K562 (cell line): ENCODE data around the gene TLR8. TPM values are rescaled to one million over a fixed set of nuclear protein-coding genes. Genes with fewer than 3 reads are reported as not detected.

Experiments
- ATAC-seq: fragments of 200-7000 bp; cut with Tn5 transposase; 3 replicates; pipeline ENCODE4 v1.9.1; 2020; ENCODE audit warnings: moderate library complexity
- BruUV-seq: library from RNA; stranded (reverse); fragments of 400-500 nt; replicated peaks from 2 replicates; lab custom pipeline; 2021; lab: Mats Ljungman, UMichigan
- CTCF ChIA-PET: fragments of 300-600 bp; formaldehyde crosslinking; extraction: SDS; loops from one replicate; lab custom pipeline; 2021; ENCODE audit warnings: low intra/inter-chr PET ratio; lab: Yijun Ruan, JAX
- POLR2A ChIA-PET: fragments of 300-600, 350-650 bp; sonication (Branson Sonifier 250); formaldehyde crosslinking; extraction: SDS; loops from one replicate; lab custom pipeline; 2021; ENCODE audit warnings: antibody characterized with exemption, inconsistent platforms; lab: Yijun Ruan, JAX
- DNase-seq, 4 experiments: peaks; one replicate each; pipeline versions ENCODE4 v3.0.0 to v3.0.0-alpha.2; 2011 to 2018; ENCODE audit warnings: low spot score in 3 of 4, mixed read lengths in 3 of 4; ENCODE audit errors: extremely low read depth in 1 of 4
- FAIRE-seq: peaks from 2 replicates; lab custom pipeline; 2011; peaks lifted over from hg19 to GRCh38; lab: Jason Lieb, UNC
- H2AFZ ChIP-seq: 2 replicates; pipeline ENCODE4 v1.6.0; 2011; ENCODE audit warnings: low read depth, low read length, control low read depth, inconsistent platforms
- H3K27ac ChIP-seq: fragments of 200-600 bp; 3 replicates; pipeline ENCODE4 v1.8.0; 2011; ENCODE audit warnings: low read depth, mild to moderate bottlenecking, control low read depth, inconsistent platforms, low read length, moderate library complexity, mixed read lengths; ENCODE audit errors: extremely low read depth
- H3K27me3 ChIP-seq, 2 experiments: fragments of 300-600 bp in 1 of 2; 2 replicates in 1 of 2; 3 replicates in 1 of 2; pipeline versions ENCODE4 v1.6.0 to v1.8.0; 2011; ENCODE audit warnings: inconsistent platforms in 2 of 2, low read length in 2 of 2, mild to moderate bottlenecking in 1 of 2, mixed read lengths in 1 of 2, moderate library complexity in 1 of 2; ENCODE audit not compliant: control insufficient read depth in 2 of 2, insufficient read depth in 2 of 2
- H3K36me3 ChIP-seq: fragments of 300-600 bp; 3 replicates; pipeline ENCODE4 v1.8.0; 2011; ENCODE audit warnings: mild to moderate bottlenecking, low read length, inconsistent platforms; ENCODE audit not compliant: control insufficient read depth, insufficient read depth
- H3K4me1 ChIP-seq, 2 experiments: fragments of 200-600 bp in 1 of 2; replicated peaks in 1 of 2; 2 replicates in 1 of 2; 3 replicates in 1 of 2; pipeline versions ENCODE4 v1.5.1 to v1.8.0; 2011; ENCODE audit warnings: inconsistent platforms in 2 of 2, low read length in 2 of 2, mild to moderate bottlenecking in 1 of 2, mixed read lengths in 1 of 2, moderate library complexity in 1 of 2; ENCODE audit not compliant: control insufficient read depth in 2 of 2, insufficient read depth in 2 of 2
- H3K4me2 ChIP-seq: 2 replicates; pipeline ENCODE4 v1.6.1; 2011; ENCODE audit warnings: low read length, control low read depth, inconsistent platforms, mixed read lengths; ENCODE audit not compliant: insufficient read depth
- H3K4me3 ChIP-seq: fragments of 200-600 bp; sonication (generic), shearing (Covaris generic); 2 replicates; pipeline ENCODE4 v1.5.1; 2016; ENCODE audit warnings: control low read depth, inconsistent platforms
- H3K79me2 ChIP-seq: fragments of 200-600 bp; 3 replicates; pipeline ENCODE4 v1.8.0; 2011; ENCODE audit warnings: low read length, inconsistent platforms; ENCODE audit not compliant: control insufficient read depth, insufficient read depth
- H3K9ac ChIP-seq, 2 experiments: 2 replicates each; pipeline versions ENCODE4 v1.6.0 to v1.6.1; 2011; ENCODE audit warnings: low read depth in 2 of 2, low read length in 2 of 2, control low read depth in 1 of 2, inconsistent platforms in 1 of 2, mild to moderate bottlenecking in 1 of 2, mixed read lengths in 1 of 2; ENCODE audit not compliant: insufficient read depth in 1 of 2
- H3K9me1 ChIP-seq: one replicate; pipeline ENCODE4 v1.6.0; 2011; ENCODE audit warnings: inconsistent platforms, mild to moderate bottlenecking, low read length, moderate library complexity; ENCODE audit not compliant: control insufficient read depth, insufficient read depth
- H3K9me3 ChIP-seq: replicated peaks from 2 replicates; pipeline ENCODE4 v1.5.1; 2011; ENCODE audit warnings: low read depth, low read length, inconsistent platforms; ENCODE audit not compliant: control insufficient read depth, insufficient read depth
- H4K20me1 ChIP-seq: replicated peaks from 2 replicates; pipeline ENCODE4 v1.6.1; 2011; ENCODE audit warnings: low read length, inconsistent platforms, mixed read lengths; ENCODE audit not compliant: control insufficient read depth, insufficient read depth
- ARID4B ChIP-seq: sonication (generic); formaldehyde crosslinking; IDR thresholded peaks from 2 replicates; pipeline ENCODE4 v1.8.0; 2022; ENCODE audit warnings: mild to moderate bottlenecking, missing genetic modification reagents
- E2F1 ChIP-seq: sonication (generic); formaldehyde crosslinking; IDR thresholded peaks from 2 replicates; pipeline ENCODE4 v1.8.1; 2023; ENCODE audit warnings: mild to moderate bottlenecking, missing genetic modification reagents, moderate library complexity
- FOXJ2 ChIP-seq: fragments of 200-800 bp; sonication (Bioruptor generic); IDR thresholded peaks from 2 replicates; pipeline ENCODE4 v1.6.1; 2016; ENCODE audit warnings: missing genetic modification characterization, missing compliant biosample characterization
- HIVEP1 ChIP-seq: fragments of 250-450 bp; sonication (Bioruptor Pico); IDR thresholded peaks from 2 replicates; pipeline ENCODE4 v1.4.0; 2020; ENCODE audit warnings: mild to moderate bottlenecking
- ID3 ChIP-seq, 2 experiments: fragments of 250-450 bp in 1 of 2; fragments of 450-650 bp in 1 of 2; sonication (Bioruptor Pico) in 1 of 2; IDR thresholded peaks; 2 replicates each; pipeline versions ENCODE4 v1.6.1 to v1.8.0; 2016 to 2021; ENCODE audit warnings: mild to moderate bottlenecking in 2 of 2, moderate library complexity in 2 of 2, missing compliant biosample characterization in 1 of 2, missing genetic modification characterization in 1 of 2
- IRF9 ChIP-seq: fragments of 450-650 bp; IDR thresholded peaks from 2 replicates; pipeline ENCODE4 v1.6.1; 2016; ENCODE audit warnings: missing biosample characterization, missing genetic modification characterization
- JUN ChIP-seq, 2 experiments: sonication (generic) in 1 of 2; formaldehyde crosslinking in 1 of 2; IDR thresholded peaks; 2 replicates each; pipeline versions ENCODE4 v1.6.1 to v1.8.0; 2012 to 2022; ENCODE audit warnings: borderline replicate concordance in 2 of 2, mild to moderate bottlenecking in 2 of 2, improper control_type of control experiment in 1 of 2, low read depth in 1 of 2, low read length in 1 of 2, missing genetic modification reagents in 1 of 2
- NFIC ChIP-seq: fragments of 450-650 bp; IDR thresholded peaks from 2 replicates; pipeline ENCODE4 v1.6.1; 2017; ENCODE audit warnings: mild to moderate bottlenecking, inconsistent platforms
- NR2C2 ChIP-seq, 2 experiments: fragments of 200-800 bp in 1 of 2; sonication (Bioruptor generic) in 1 of 2; sonication (generic) in 1 of 2; formaldehyde crosslinking in 1 of 2; IDR thresholded peaks; 2 replicates each; pipeline versions ENCODE4 v1.6.1 to v1.8.0; 2016 to 2022; ENCODE audit warnings: mild to moderate bottlenecking in 1 of 2, missing compliant biosample characterization in 1 of 2, missing genetic modification characterization in 1 of 2, missing genetic modification reagents in 1 of 2
- PCBP1 ChIP-seq: fragments of 200-400 bp; formaldehyde crosslinking; IDR thresholded peaks from 2 replicates; pipeline ENCODE4 v1.6.1; 2018; ENCODE audit warnings: mild to moderate bottlenecking, low read depth, low read length; ENCODE audit not compliant: poor library complexity, severe bottlenecking
- PHB ChIP-seq: fragments of 250-450 bp; sonication (Bioruptor Pico); IDR thresholded peaks from 2 replicates; pipeline ENCODE4 v1.5.0; 2021
- WGBS: fragments of 100-300 bp; shearing (Covaris generic); methylation state at CpG from one replicate; pipeline ENCODE4 v1.1.6; 2016; ENCODE audit warnings: low coverage, mixed read lengths; ENCODE audit not compliant: insufficient coverage; ENCODE audit errors: missing lambda C conversion rate; 5-methylcytosine and 5-hydroxymethylcytosine counted together
- in situ Hi-C: fragments of 300-500 bp; cut with MboI; formaldehyde crosslinking; loops from 4 replicates; pipeline ENCODE4 v1.15.0; 2018; ENCODE audit warnings: inconsistent platforms, mixed read lengths
- intact Hi-C: fragments of 100-400 bp; cut with micrococcal nuclease; formaldehyde crosslinking; loops from 2 replicates; pipeline ENCODE4 v1.14.2; 2022
- polyA plus RNA-seq, 8 experiments: library from polyadenylated mRNA; depleted of rRNA in 4 of 8; stranded (reverse) in 5 of 8; unstranded in 3 of 8; fragments of >200 nt; fragmentation: Nextera tagmentation in 2 of 8; fragmentation: Illumina TruSeq in 1 of 8; extraction: Ambion mirVana in 2 of 8; extraction: Trizol in 1 of 8; gene quantifications; 2 replicates each; pipeline versions ENCODE4 v1.2.1 to v1.2.3, GENCODE V29; 2011 to 2014; ENCODE audit warnings: inconsistent platforms in 1 of 8, missing spikeins in 1 of 8
- total RNA-seq, 7 experiments: library from RNA; depleted of rRNA in 6 of 7; stranded (reverse); fragments of >200 nt in 6 of 7; fragmentation: Illumina TruSeq in 2 of 7; extraction: Trizol in 2 of 7; gene quantifications; 2 replicates each; pipeline versions ENCODE4 v1.2.1 to v1.2.3, GENCODE V29; 2011 to 2021; ENCODE audit warnings: low replicate concordance in 1 of 7

TLR8 gene
- total and polyA plus RNA-seq, 9 of the 15 experiments (the other 6 are each of a cell fraction or from before 2014, with no cell fraction given) = not detected

- TF ChIP-seq ID3 (CRISPR knock-in tag; IDR thresholded peaks at IDR 0.05) (no peak), ID3 (tag; IDR thresholded peaks at IDR 0.05) (no peak), PCBP1 (no peak)
These were observed 4.2 kb downstream of the TLR8 start (continued) for GRCh38 chrX:12910423-12911121.

GRCh38 chrX:12911122-12911470, 4.7 kb downstream of the TLR8 start:
- no peak for FAIRE-seq
- WGBS = 61% methylated on average over 2 of the region's 2 CpGs
- H3K79me2 ChIP-seq = no peaks in the 10 kb centered on the region
- no peak overlapping the region for H3K4me3 ChIP-seq
- no peaks in the 10 kb centered on the region for H3K9me3 ChIP-seq
- intact Hi-C loops = no loop called here
- DNase-seq = no peak
- ATAC-seq = no peak
- H3K27ac ChIP-seq = no peak overlapping the region
- ChIA-PET POLR2A (no interaction called here), CTCF (no interaction called here)
- in situ Hi-C loops = no loop called here
- H4K20me1 ChIP-seq = 0 out of 2 replicates have a peak, but pooled peaks cover 2% of the 10 kb centered on the region
- no peak overlapping the region for H3K9ac ChIP-seq
- no peak overlapping the region for H2AFZ ChIP-seq
- H3K9me1 ChIP-seq = no peaks in the 10 kb centered on the region
- BruUV-seq = no TSS peak
- H3K4me1 ChIP-seq = no peaks in the 10 kb centered on the region; a peak in 1 of 5 replicates
- H3K36me3 ChIP-seq = no peaks in the 10 kb centered on the region
- no peaks in the 10 kb centered on the region for H3K27me3 ChIP-seq
- no peak overlapping the region for H3K4me2 ChIP-seq
- TF ChIP-seq PHB (CRISPR knock-in tag) (no peak), NR2C2 (CRISPR knock-in tag; IDR thresholded peaks at IDR 0.05) (no peak), NR2C2 (tag; IDR thresholded peaks at IDR 0.05) (no peak), ARID4B (CRISPR knock-in tag) (no peak), E2F1 (CRISPR knock-in tag) (no peak), FOXJ2 (tag) (no peak), JUN (IDR thresholded peaks at IDR 0.05; ENCODE audit: borderline replicate concordance, low read depth, low read length) (no peak), JUN (CRISPR knock-in tag; IDR thresholded peaks at IDR 0.05; ENCODE audit: borderline replicate concordance) (no peak), IRF9 (tag) (no peak), HIVEP1 (CRISPR knock-in tag) (no peak), NFIC (no peak)
